Fibroblast of the aortic adventitia (primary cell): ENCODE data around the gene ADCY1. TPM values are rescaled to one million over a fixed set of nuclear protein-coding genes. Genes with fewer than 3 reads are reported as not detected.

ENCODE experiments used
- DNase-seq: peaks from one replicate; pipeline ENCODE4 v3.0.0-alpha.2; 2010; ENCODE audit warnings: low read depth
- H3K4me3 ChIP-seq: 2 replicates; pipeline ENCODE4 v1.5.1; 2011; ENCODE audit warnings: low read depth, mild to moderate bottlenecking, control low read depth, low read length, moderate library complexity
- total RNA-seq: library from RNA; depleted of rRNA; stranded (reverse); fragments of >200 nt; gene quantifications from 2 replicates; pipeline ENCODE4 v1.2.3, GENCODE V29; 2012; ENCODE audit warnings: low replicate concordance
- TF ChIP-seq, protein P1 (sequence below): IDR thresholded peaks from 2 replicates; pipeline ENCODE4 v1.5.1; 2011; ENCODE audit warnings: mild to moderate bottlenecking, low read length, control low read depth, inconsistent platforms; ENCODE audit not compliant: insufficient read depth

ADCY1 gene
- total RNA-seq, 1 donor = 0.72 TPM

DNA sequence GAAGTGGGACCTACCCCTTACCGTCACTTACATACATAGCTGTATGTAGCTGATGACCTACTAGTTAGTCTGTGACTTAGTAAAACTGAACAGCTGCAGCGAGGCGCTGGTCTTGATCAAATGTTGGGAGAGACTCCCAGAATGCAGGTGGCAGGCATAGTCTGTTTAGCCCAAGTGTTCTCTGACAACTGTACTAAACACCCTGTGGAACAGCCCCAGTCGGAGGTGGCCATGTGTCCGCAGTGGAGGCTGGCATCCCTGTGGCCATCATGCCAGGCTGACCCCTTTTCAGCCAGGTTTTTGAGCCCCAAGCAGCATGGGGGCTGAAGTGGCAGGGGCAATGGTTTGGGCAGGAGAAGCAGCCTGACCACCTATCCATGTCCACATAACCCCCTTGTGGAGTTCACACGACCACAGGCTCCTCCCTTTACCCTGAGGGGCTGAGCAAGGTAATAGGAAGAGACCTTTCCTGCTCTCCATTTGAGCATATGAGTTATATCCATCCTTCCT is 7.2 kb downstream of the ADCY1 start:
- TF ChIP-seq, protein P1, sequence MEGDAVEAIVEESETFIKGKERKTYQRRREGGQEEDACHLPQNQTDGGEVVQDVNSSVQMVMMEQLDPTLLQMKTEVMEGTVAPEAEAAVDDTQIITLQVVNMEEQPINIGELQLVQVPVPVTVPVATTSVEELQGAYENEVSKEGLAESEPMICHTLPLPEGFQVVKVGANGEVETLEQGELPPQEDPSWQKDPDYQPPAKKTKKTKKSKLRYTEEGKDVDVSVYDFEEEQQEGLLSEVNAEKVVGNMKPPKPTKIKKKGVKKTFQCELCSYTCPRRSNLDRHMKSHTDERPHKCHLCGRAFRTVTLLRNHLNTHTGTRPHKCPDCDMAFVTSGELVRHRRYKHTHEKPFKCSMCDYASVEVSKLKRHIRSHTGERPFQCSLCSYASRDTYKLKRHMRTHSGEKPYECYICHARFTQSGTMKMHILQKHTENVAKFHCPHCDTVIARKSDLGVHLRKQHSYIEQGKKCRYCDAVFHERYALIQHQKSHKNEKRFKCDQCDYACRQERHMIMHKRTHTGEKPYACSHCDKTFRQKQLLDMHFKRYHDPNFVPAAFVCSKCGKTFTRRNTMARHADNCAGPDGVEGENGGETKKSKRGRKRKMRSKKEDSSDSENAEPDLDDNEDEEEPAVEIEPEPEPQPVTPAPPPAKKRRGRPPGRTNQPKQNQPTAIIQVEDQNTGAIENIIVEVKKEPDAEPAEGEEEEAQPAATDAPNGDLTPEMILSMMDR = no peak
- H3K4me3 ChIP-seq = no peak overlapping the region
- DNase-seq = no peak

DNA sequence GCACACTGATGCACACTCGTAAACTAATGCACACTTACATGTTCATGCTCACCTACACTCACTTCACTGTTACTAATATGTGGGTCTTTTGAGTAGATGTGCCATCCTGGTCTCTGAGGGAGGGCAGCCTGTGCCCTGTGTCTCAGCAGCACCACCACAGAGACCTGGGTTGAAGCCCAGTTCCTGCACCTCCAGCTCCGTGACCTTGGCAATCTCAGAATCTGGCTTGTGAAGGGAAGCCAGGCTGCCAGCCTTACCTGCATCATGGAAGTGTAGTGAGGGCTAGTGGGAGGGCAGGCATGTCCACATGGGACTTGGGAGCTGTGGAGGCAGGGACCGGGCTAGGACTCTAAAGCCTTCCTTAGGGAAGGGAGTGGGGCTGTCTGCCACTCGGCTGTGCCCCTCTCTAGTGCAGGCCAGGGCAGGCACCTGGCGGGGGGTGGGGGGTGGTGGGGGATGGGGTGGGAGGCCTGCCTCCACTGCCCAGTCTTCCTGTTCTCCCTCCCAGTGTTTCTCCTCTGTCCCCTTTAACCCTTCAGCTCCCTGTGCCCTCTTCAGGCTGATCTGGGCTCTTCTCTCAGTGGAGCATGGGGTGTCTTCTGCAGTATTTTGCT is 8.1 kb downstream of the ADCY1 start:
- H3K4me3 ChIP-seq = no peak overlapping the region
- TF ChIP-seq, protein P1 = no peak
- no peak for DNase-seq

DNA sequence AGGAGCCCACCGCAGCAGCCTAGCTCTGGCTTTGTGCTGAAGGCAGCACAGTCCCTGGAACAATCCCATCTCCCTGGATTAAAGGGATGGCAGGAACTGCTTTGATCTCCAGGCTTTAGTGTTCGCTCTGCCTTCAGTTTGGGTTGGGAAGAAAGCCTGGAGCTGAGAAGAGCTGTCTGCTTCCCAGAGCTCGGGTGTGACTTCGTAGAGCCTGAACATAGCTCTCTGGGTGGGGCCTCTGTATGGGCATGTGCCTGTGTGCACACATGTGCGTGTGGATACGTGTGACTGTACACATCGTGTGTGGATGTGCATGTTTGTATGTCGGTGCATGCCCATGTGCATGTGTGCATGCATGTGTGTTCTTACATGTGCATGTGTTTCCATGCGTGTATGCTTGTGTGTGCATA is 8.7 kb downstream of the ADCY1 start:
- H3K4me3 ChIP-seq = no peak overlapping the region
- TF ChIP-seq, protein P1 = no peak
- DNase-seq = no peak

DNA sequence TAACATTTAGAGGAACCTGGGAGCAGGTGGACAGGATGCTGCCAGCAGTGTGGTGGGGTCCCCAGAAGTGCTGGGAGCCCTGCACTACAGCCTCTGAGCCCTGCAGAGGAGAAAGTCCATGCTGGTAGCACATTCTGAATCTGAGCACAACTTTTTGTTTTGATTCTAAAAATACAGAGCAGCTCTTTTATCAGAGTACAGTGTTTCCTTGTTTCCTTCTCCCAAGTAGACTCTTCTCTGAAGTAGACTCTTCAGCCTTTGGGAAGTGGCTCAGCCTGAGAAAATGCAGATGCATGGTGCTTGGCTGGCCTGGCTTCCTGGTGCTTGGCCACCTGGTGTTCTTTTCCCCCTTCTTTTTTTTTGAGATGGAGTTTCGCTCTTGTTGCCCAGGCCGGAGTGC is 9.1 kb downstream of the ADCY1 start:
- no peak overlapping the region for H3K4me3 ChIP-seq
- TF ChIP-seq, protein P1 = no peak
- no peak for DNase-seq

DNA sequence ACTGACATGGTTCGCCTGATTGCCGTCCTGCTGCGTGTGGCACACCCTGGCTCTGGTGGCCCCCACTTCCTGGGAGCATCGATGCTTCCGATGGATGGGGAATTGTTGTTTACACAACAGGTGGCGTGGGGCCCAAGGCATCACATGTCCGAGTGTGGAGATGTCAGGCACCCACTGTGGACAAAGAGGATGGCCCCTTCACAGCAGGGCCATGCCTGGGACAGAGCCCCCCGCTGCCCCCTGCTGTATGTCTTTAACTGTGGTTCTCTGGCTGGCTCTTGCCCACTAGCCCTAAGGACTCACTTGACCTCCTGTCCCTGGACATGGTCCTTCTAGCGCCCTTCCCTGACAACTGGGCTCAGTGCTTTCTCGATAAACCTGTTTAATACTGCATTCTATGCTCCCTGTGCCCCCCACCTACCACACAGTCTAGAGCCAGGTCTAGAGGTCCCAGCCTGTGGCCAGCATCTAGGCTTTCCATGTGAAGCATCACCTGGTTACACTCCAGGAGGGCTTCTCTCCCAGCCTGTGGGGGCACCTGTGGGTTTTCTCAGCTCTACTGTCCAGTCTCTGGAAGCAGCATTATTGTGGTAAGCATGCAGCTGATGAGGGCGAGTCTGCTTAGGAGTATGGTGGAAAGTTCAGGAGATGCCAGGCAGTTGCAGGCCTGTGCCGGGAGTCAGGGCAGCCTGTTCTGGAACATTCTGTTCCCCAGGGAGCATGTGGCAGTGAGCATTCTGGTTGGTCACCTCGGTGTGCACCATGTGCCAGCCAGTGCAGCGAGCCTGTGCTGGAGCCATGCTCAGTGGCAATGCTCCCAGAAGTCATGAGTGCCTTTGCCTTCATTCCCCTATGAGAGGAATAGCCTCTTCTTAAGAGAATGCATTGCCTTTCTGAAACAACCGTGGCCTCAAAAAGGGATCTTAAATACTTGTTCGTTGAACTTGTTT is 10.4 kb downstream of the ADCY1 start:
- no peak overlapping the region for H3K4me3 ChIP-seq
- TF ChIP-seq, protein P1 = no peak
- no peak for DNase-seq

DNA sequence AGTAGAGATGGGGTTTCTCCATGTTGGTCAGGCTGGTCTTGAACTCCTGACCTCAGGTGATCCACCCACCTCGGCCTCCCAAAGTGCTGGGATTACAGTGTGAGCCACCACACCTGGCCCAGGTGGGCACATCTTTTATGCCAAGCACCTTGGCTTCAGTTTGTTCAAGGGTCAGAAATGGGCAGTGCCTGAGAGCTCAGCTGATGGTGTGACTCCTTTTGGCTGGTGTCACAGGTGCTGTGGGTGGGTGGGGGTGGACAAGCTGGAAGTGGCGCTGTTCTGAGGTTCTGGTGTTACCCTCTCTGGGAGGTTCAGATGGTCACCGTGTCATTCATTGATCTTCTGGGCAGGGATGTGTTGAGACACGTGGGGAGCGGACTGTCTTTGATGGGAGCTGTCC is 11.5 kb downstream of the ADCY1 start:
- no peak overlapping the region for H3K4me3 ChIP-seq
- TF ChIP-seq, protein P1 = no peak
- no peak for DNase-seq
